ENCODE results near the gene GLRA1.

Gene GLRA1

DNA sequence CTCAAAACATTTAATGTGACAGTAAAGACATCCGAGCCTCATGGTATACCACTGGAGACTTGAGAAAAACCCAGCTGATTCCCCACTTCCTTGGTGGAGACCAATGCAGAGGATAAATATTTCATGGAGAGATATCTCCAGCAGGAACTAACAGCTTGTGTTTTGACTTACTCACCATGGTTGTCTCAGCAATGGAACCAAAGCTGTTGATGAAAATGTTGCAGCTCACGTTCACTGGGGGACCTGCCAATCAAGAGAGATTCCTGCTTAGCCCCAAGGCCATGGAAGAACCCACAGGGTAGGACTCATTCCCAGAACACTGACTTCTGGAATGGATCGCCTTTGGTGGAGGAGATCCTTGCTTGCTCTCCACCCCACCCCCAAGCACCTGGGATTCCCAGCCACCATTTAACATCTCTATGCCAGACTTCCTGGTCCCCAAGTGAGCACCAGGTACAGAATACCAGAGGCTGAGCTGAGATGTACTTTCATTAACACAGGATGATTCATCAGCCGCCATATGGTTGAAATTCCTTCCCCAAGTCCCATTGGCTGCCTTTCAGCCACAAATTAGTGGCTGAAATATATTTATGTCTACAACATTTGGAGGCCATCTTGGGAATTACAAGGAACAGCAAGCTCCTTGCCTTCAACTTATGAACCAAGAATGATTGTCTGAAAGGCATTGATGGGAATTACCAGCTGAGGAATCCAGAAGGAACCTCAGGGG lies 37.9 kb downstream of the GLRA1 start:
- no peak overlapping the region for H3K9ac ChIP-seq
- no peaks in the 10 kb centered on the region for H3K36me3 ChIP-seq (ENCODE audit: control insufficient read depth, insufficient read depth, low read length)
- no peak overlapping the region for H3K4me2 ChIP-seq (ENCODE audit: low read length)
- H3K9me3 ChIP-seq (ENCODE audit: control insufficient read depth, low read length) = no peaks in the 10 kb centered on the region
- TF ChIP-seq, protein P1, sequence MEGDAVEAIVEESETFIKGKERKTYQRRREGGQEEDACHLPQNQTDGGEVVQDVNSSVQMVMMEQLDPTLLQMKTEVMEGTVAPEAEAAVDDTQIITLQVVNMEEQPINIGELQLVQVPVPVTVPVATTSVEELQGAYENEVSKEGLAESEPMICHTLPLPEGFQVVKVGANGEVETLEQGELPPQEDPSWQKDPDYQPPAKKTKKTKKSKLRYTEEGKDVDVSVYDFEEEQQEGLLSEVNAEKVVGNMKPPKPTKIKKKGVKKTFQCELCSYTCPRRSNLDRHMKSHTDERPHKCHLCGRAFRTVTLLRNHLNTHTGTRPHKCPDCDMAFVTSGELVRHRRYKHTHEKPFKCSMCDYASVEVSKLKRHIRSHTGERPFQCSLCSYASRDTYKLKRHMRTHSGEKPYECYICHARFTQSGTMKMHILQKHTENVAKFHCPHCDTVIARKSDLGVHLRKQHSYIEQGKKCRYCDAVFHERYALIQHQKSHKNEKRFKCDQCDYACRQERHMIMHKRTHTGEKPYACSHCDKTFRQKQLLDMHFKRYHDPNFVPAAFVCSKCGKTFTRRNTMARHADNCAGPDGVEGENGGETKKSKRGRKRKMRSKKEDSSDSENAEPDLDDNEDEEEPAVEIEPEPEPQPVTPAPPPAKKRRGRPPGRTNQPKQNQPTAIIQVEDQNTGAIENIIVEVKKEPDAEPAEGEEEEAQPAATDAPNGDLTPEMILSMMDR (IDR thresholded peaks at IDR 0.05) = no peak
- no peaks in the 10 kb centered on the region for H3K79me2 ChIP-seq
- no peak overlapping the region for H3K4me3 ChIP-seq (ENCODE audit: low read depth, low read length)
- no peak overlapping the region for H3K27ac ChIP-seq
- H3K27me3 ChIP-seq (ENCODE audit: control insufficient read depth, insufficient read depth, low read length) = no peaks in the 10 kb centered on the region
- no peak overlapping the region for H2AFZ ChIP-seq
- no peaks in the 10 kb centered on the region for H3K4me1 ChIP-seq

DNA sequence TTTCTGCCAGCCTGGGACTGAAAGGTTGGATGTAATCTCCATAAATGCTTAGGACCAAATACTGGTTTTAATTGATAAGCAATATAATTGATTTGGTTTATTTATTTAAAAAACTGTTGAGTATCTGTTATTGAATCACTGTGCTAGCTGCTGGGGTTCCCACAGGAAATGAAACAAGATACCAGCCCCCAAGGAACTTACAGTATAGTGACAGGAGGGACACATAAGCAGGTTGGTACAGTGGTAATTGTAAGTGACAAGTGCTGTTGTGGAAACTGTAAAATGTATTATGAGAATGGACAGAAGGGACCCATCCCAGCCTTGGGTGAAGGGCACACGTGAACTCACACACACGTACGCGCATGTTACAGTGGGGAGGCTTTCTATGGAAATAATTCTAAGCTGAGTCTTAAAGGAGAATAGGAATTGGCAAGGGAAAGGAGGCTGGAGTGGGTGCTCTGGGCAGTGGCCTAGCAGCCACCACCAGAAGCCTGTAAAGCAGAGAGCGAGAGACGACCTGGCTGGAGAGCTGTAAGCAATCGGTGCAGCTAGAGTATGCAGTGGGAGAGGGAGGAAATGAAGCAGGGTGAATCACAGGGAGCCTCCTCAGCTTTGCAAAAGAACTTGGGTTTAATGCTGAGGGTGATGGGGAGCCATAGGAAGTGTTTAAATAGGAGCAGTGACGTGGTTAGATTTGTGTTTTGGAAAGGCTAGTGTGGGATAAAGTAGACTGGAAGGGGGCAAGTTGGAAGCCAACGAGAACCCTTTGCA lies 39.3 kb downstream of the GLRA1 start:
- Histone ChIP-seq H3K79me2 (no peaks in the 10 kb centered on the region), H3K4me2 (ENCODE audit: low read length) (no peak overlapping the region), H2AFZ (no peak overlapping the region), H3K4me3 (ENCODE audit: low read depth, low read length) (no peak overlapping the region), H3K36me3 (ENCODE audit: control insufficient read depth, insufficient read depth, low read length) (no peaks in the 10 kb centered on the region), H3K27ac (no peak overlapping the region), H3K4me1 (no peaks in the 10 kb centered on the region), H3K9ac (no peak overlapping the region), H3K9me3 (ENCODE audit: control insufficient read depth, low read length) (no peaks in the 10 kb centered on the region), H3K27me3 (ENCODE audit: control insufficient read depth, insufficient read depth, low read length) (no peaks in the 10 kb centered on the region)
- TF ChIP-seq, protein P1 (IDR thresholded peaks at IDR 0.05) = no peak

DNA sequence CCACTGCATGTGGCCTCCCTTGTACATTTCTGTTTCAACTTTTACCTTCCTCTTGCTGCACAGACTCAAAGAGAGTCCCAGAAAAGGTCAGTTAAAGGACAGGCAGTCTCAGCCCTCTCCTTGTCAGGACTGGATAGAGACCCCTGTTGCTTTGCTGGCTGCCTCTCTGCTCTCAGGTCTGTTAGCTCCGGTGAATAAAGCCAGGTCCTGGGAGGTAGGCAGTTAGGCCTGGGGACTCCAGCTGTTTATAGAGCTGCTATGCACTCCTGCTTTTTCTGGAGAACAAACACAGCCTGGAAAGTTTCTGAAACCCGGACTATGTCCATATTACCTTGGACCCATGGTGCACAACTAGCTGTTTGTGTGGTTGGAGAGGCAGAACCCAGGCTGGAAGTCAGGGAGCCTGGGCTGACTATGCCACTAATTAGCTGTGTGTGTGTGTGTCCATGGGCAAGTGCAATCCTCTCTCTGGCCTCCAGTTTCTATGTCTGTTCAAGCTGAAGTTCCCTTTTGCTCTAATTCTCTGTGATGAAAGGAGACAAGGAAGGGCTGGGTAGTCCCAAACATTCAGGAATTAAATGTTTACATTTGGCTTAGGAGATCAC lies 42.9 kb downstream of the GLRA1 start:
- Histone ChIP-seq H2AFZ (no peak overlapping the region), H3K4me1 (no peaks in the 10 kb centered on the region), H3K79me2 (no peaks in the 10 kb centered on the region), H3K36me3 (ENCODE audit: control insufficient read depth, insufficient read depth, low read length) (no peaks in the 10 kb centered on the region), H3K9me3 (ENCODE audit: control insufficient read depth, low read length) (no peaks in the 10 kb centered on the region), H3K4me3 (ENCODE audit: low read depth, low read length) (no peak overlapping the region), H3K9ac (no peak overlapping the region), H3K27ac (no peak overlapping the region), H3K4me2 (ENCODE audit: low read length) (no peak overlapping the region), H3K27me3 (ENCODE audit: control insufficient read depth, insufficient read depth, low read length) (no peaks in the 10 kb centered on the region)
- TF ChIP-seq, protein P1 (IDR thresholded peaks at IDR 0.05) = no peak

DNA sequence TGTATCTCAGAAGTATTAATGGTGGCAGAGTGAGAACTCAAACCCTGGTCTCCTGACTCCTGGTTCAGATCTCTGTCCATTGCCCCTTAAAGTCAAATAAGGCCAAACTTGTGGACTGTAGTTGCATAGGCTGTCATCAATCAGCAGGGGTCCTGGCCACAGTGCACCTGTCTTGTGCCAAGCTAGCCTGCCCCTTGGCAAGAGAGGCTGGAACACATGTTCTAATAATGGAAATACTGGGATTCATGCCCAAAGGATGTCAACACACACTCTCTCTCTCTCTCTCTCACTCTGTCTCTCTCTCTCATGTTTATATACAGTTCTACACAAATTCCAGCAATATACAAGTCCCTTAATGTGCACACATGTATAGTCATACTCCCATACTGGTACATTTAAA lies 44.3 kb downstream of the GLRA1 start:
- Histone ChIP-seq H3K4me3 (ENCODE audit: low read depth, low read length) (no peak overlapping the region), H3K79me2 (no peaks in the 10 kb centered on the region), H3K27me3 (ENCODE audit: control insufficient read depth, insufficient read depth, low read length) (no peaks in the 10 kb centered on the region), H3K27ac (no peak overlapping the region), H3K36me3 (ENCODE audit: control insufficient read depth, insufficient read depth, low read length) (no peaks in the 10 kb centered on the region), H3K9me3 (ENCODE audit: control insufficient read depth, low read length) (no peaks in the 10 kb centered on the region), H2AFZ (no peak overlapping the region), H3K9ac (no peak overlapping the region), H3K4me1 (no peaks in the 10 kb centered on the region), H3K4me2 (ENCODE audit: low read length) (no peak overlapping the region)
- TF ChIP-seq, protein P1 (IDR thresholded peaks at IDR 0.05) = no peak

Measured in parathyroid adenoma (tissue), 2 donors.